GM18526 (cell line): Measurements from ENCODE around the gene LGALS8.

ENCODE experiments used
- POLR2A ChIP-seq: IDR thresholded peaks from 3 replicates; pipeline ENCODE4 v1.6.1; 2011; ENCODE audit not compliant: insufficient read length; ENCODE audit errors: extremely low read depth

LGALS8 gene

DNA sequence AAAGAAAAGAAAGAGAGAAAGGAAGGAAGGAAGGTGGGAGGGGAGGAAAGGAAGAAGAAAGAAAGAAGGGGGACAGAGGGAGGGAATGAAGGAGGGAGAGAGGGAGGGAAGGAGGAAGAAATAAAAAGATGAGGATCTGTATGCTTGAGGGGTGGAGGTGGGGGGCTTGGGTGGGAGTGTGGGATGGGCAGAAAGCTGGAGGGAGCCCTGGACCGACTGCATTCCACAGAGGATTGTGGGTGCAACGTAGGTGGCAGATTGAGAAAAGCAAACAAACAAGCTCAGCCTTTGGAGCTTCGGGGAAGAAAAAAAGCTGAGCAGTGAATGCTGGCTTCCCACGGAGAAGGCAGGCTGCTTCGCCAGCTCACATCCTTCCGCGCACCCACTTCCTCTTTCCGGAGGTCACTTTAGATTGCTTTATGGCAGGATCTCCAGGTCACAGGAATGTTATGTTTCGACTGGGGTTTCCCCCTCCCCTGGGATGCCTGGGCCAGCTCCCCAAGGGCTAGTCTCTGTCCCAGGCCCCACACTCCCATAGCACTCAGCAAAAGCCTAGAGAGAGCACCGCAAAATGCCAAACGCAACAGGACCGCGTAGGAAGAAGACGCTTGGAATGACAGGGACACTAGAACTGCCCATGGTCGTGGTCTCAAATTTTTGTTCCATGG lies 20.7 kb upstream of the LGALS8 start:
- TF ChIP-seq POLR2A, result no peak

GRCh38 chr1:236507022-236507700 lies 16.6 kb upstream of the LGALS8 start:
- TF ChIP-seq POLR2A, result no peak

DNA sequence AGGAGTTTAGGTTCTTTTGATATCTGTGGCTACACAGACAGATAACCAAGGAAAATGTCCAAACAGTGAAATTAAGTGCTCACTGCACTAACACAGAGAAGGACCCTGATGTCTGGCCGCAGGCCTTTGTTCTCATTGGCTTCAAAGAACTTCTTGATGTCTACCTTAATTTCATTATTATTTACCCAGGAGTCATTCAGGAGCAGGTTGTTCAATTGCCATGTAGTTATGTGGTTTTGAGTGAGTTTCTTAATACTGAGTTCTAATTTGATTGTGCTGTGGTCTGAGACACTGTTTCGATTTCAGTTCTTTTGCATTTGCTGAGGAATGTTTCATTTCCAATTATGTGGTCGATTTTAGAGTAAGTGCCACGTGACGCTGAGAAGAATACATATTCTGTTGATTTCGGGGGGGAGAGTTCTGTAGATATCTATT lies 15.2 kb upstream of the LGALS8 start:
- no peak for TF ChIP-seq POLR2A

GRCh38 chr1:236509203-236509602 lies 14.6 kb upstream of the LGALS8 start:
- no peak for TF ChIP-seq POLR2A

- no peak for TF ChIP-seq POLR2A
These were observed 14.0 kb upstream of the LGALS8 start for GRCh38 chr1:236509647-236510401.

DNA sequence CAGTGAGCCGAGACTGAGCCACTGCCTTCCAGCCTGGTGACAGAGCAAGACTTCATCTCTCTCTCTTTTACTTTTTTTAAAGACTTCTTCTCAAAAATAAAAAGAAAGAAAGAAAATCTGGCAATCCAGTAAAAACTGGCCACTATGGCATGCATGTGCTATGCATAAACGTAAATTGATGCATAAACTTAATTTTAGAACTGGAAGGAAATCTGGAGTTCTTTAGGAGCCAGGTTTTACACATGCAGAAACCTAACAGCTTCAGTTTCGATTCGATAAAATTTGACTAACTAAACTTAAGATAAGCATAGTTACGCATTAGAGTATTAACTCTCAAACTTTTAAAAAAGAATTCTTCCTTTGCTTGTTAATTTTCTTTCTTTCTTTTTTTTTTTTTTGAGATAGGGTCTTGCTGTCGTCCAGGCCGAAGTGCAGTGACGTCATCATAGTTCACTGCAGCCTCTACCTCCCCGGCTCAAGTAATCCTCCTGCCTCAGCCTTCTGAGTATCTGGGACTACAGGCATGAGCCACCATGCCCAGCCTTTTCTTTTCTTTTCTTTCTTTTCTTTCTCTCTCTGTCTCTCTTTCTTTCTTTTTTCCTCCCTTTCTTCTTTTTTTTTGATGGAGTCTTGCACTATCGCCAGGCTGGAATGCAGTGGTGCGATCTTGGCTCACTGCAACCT lies 11.9 kb upstream of the LGALS8 start:
- TF ChIP-seq POLR2A, result no peak

GRCh38 chr1:236514703-236515442 lies 8.9 kb upstream of the LGALS8 start:
- TF ChIP-seq POLR2A, result no peak

- TF ChIP-seq POLR2A, result no peak
These were observed 8.3 kb upstream of the LGALS8 start for GRCh38 chr1:236515443-236515958.

GRCh38 chr1:236516929-236517704 lies 6.7 kb upstream of the LGALS8 start:
- no peak for TF ChIP-seq POLR2A

DNA sequence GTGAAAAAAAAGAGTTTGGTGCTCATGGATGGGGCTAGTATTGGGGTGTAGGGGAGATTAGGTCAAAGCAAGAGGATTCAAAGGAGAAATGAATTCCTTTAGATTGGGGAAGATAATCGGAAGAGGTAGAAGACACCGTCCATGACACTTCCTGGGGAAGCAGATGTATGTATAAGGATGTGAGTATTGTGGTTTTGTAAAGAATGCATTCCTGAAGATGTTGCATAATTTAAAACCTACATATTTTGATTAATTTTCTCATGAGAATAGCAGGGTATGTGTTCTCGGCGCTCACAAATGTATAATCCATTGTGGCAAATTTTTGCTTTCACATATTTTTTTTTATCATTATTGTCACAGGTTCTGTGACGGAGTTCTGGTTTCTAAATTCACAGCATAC lies 5.5 kb upstream of the LGALS8 start:
- no peak for TF ChIP-seq POLR2A

- TF ChIP-seq POLR2A, result no peak
These were observed 3.3 kb upstream of the LGALS8 start for GRCh38 chr1:236520445-236521005.

GRCh38 chr1:236522937-236523703 lies 662 bp upstream of the LGALS8 start:
- no peak for TF ChIP-seq POLR2A

DNA sequence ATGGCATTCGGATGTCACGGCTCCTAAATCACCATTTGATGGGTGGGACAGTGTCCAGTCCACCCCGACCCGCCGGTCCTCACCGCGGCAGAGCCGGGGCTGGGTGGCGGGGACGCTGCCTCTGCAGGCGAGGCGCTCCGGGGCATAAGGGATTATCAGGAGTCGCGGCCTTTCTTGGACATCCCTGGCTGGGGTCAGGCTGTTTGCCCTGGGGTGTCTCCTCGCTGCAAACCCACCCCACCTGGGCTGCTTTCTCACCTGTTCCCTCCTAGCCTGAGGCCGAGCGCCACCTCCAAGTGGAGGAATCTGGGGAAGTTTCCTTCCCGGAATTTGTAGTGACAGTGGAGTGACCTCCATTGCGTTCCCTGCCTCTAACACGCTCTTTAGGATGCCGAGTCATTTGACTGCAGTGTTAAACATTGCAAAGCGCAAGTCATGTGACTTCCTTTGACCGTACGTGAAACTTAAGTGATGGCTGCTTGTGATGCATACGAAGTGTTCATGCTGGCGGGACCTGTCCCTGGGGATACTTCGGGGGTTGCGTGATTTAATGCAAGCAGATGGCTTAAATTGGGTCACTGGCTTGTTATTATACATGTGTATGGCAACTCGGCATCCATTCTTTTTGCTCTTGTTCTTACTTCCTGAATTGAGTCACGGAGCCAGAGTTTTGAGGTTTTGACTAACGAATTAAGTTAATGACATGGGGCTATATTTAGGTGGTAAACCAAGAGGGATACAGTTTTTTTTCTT lies 536 bp downstream of the LGALS8 start:
- peak; percentile 32 for TF ChIP-seq POLR2A

GRCh38 chr1:236524895-236525184 lies 1.1 kb downstream of the LGALS8 start:
- no peak for TF ChIP-seq POLR2A
